Neural cell (in vitro differentiated cells): Measurements from ENCODE around the gene MYO7A. TPM values are rescaled to one million over a fixed set of nuclear protein-coding genes. Genes with fewer than 3 reads are reported as not detected.

ENCODE experiments used
- H2AFZ ChIP-seq: fragments of 200-600, 300-800 bp; sonication (generic), shearing (Covaris generic); 2 replicates; pipeline ENCODE4 v1.6.0; 2014; ENCODE audit warnings: low read depth, mild to moderate bottlenecking, antibody characterized with exemption, low read length, moderate library complexity
- H3F3A ChIP-seq: fragments of 200-600 bp; shearing (Covaris generic); 2 replicates; pipeline ENCODE4 v1.6.1; 2016; ENCODE audit warnings: mild to moderate bottlenecking, moderate library complexity, mixed read lengths, antibody characterized with exemption, low read length; ENCODE audit not compliant: insufficient read depth, poor library complexity, severe bottlenecking
- H3K27ac ChIP-seq: fragments of 200-600, 300-800 bp; sonication (generic), shearing (Covaris generic); 2 replicates; pipeline ENCODE4 v1.5.1; 2014; ENCODE audit warnings: mild to moderate bottlenecking, low read length, moderate library complexity
- H3K27me3 ChIP-seq: fragments of 300-800, 200-600 bp; sonication (generic), shearing (Covaris generic); 2 replicates; pipeline ENCODE4 v1.6.0; 2014; ENCODE audit warnings: mild to moderate bottlenecking, low read depth, low read length, moderate library complexity; ENCODE audit not compliant: insufficient read depth
- H3K36me3 ChIP-seq: fragments of 300-800, 200-600 bp; sonication (generic), shearing (Covaris generic); 2 replicates; pipeline ENCODE4 v1.5.1; 2014; ENCODE audit warnings: mild to moderate bottlenecking, antibody characterized with exemption, low read length, moderate library complexity; ENCODE audit not compliant: insufficient read depth
- H3K4me2 ChIP-seq: fragments of 300-800, 200-600 bp; sonication (generic), shearing (Covaris generic); 2 replicates; pipeline ENCODE4 v1.6.0; 2014; ENCODE audit warnings: mild to moderate bottlenecking, low read length
- H3K4me3 ChIP-seq: fragments of 300-800, 200-600 bp; sonication (generic), shearing (Covaris generic); 2 replicates; pipeline ENCODE4 v1.5.1; 2014; ENCODE audit warnings: mild to moderate bottlenecking, low read length, moderate library complexity
- H3K79me2 ChIP-seq: fragments of 200-600 bp; shearing (Covaris generic); replicated peaks from 2 replicates; pipeline ENCODE4 v1.6.0; 2014; ENCODE audit warnings: mild to moderate bottlenecking, low read length, moderate library complexity; ENCODE audit not compliant: insufficient read depth
- H3K9ac ChIP-seq: fragments of 300-800, 200-600 bp; sonication (generic), shearing (Covaris generic); 2 replicates; pipeline ENCODE4 v1.6.1; 2016; ENCODE audit warnings: mild to moderate bottlenecking, low read length, mixed read lengths
- H3K9me2 ChIP-seq: fragments of 200-600 bp; shearing (Covaris generic); 2 replicates; pipeline ENCODE4 v1.6.1; 2016; ENCODE audit warnings: mild to moderate bottlenecking, low read length, mixed read lengths; ENCODE audit not compliant: insufficient read depth
- H3K9me3 ChIP-seq: fragments of 200-600, 300-800 bp; sonication (generic), shearing (Covaris generic); 2 replicates; pipeline ENCODE4 v1.6.1; 2016; ENCODE audit warnings: mild to moderate bottlenecking, mixed run types, low read length, moderate library complexity, mixed read lengths
- H4K20me1 ChIP-seq: fragments of 200-600 bp; shearing (Covaris generic); 2 replicates; pipeline ENCODE4 v1.6.1; 2016; ENCODE audit warnings: mild to moderate bottlenecking, mixed run types; ENCODE audit not compliant: insufficient read depth
- CTCF ChIP-seq: fragments of 450-650 bp; IDR thresholded peaks from 2 replicates; pipeline ENCODE4 v1.5.1; 2014; ENCODE audit warnings: antibody characterized with exemption, mild to moderate bottlenecking, moderate library complexity; ENCODE audit not compliant: poor library complexity, severe bottlenecking
- EP300 ChIP-seq: fragments of 450-650 bp; conservative IDR thresholded peaks from 2 replicates; pipeline ENCODE4 v1.6.1; 2014; ENCODE audit warnings: antibody characterized with exemption, mild to moderate bottlenecking, moderate library complexity; ENCODE audit not compliant: poor library complexity, severe bottlenecking
- EZH2 ChIP-seq: fragments of 200-600, 300-800 bp; shearing (Covaris generic), sonication (generic); IDR thresholded peaks from 2 replicates; pipeline ENCODE4 v1.6.1; 2014; ENCODE audit warnings: antibody characterized with exemption, low read length, borderline replicate concordance, mild to moderate bottlenecking; ENCODE audit not compliant: insufficient read depth, poor library complexity, severe bottlenecking
- MXI1 ChIP-seq: fragments of 450-650 bp; conservative IDR thresholded peaks from 2 replicates; pipeline ENCODE4 v1.6.1; 2014; ENCODE audit warnings: antibody characterized with exemption, mild to moderate bottlenecking; ENCODE audit not compliant: poor library complexity, severe bottlenecking
- POLR2AphosphoS5 ChIP-seq: IDR thresholded peaks from 2 replicates; pipeline ENCODE4 v1.6.1; 2012
- RAD21 ChIP-seq: fragments of 450-650 bp; conservative IDR thresholded peaks from 2 replicates; pipeline ENCODE4 v1.6.1; 2014; ENCODE audit warnings: antibody characterized with exemption, mild to moderate bottlenecking, moderate library complexity
- REST ChIP-seq: IDR thresholded peaks from 2 replicates; pipeline ENCODE4 v1.6.1; 2012; ENCODE audit warnings: borderline replicate concordance
- SMC3 ChIP-seq: fragments of 450-650 bp; conservative IDR thresholded peaks from 2 replicates; pipeline ENCODE4 v1.6.1; 2014; ENCODE audit warnings: antibody characterized with exemption, mild to moderate bottlenecking, moderate library complexity; ENCODE audit not compliant: poor library complexity
- TAF1 ChIP-seq: IDR thresholded peaks from 2 replicates; pipeline ENCODE4 v1.6.1; 2012; ENCODE audit warnings: low read depth
- polyA plus RNA-seq: library from polyadenylated mRNA; depleted of rRNA; stranded (reverse); fragments of >200 nt; gene quantifications from 2 replicates; pipeline ENCODE4 v1.2.3, GENCODE V29; 2014

MYO7A gene
- polyA plus RNA-seq, 1 donor from 2014 or later: 0.61 TPM

GRCh38 chr11:77125695-77126094 is 2.4 kb upstream of the MYO7A start:
- Histone ChIP-seq H3K4me2 (no peak overlapping the region), H3K4me3 (no peak overlapping the region), H3K9me2 (no peaks in the 10 kb centered on the region), H3K27ac (no peak overlapping the region), H3F3A (no peaks in the 10 kb centered on the region), H4K20me1 (no peaks in the 10 kb centered on the region), H3K27me3 (no peaks in the 10 kb centered on the region), H3K36me3 (no peaks in the 10 kb centered on the region), H3K9me3 (no peaks in the 10 kb centered on the region), H3K79me2 (no peaks in the 10 kb centered on the region), H3K9ac (no peak overlapping the region), H2AFZ (no peak overlapping the region)
- TF ChIP-seq SMC3 (no peak), REST (no peak), CTCF (no peak), TAF1 (no peak), EZH2 (no peak), EP300 (no peak)

- H3K27me3 ChIP-seq: no peaks in the 10 kb centered on the region
- no peak overlapping the region for H3K4me2 ChIP-seq
Measured at GRCh38 chr11:77126156-77126775, 1.8 kb upstream of the MYO7A start.

More at GRCh38 chr11:77126156-77126775, 1.8 kb upstream of the MYO7A start:
- no peaks in the 10 kb centered on the region for H4K20me1 ChIP-seq
- H3K36me3 ChIP-seq: no peaks in the 10 kb centered on the region
- no peak overlapping the region for H2AFZ ChIP-seq
- no peaks in the 10 kb centered on the region for H3K9me3 ChIP-seq
- H3K27ac ChIP-seq: no peak overlapping the region
- H3K9ac ChIP-seq: no peak overlapping the region
- no peaks in the 10 kb centered on the region for H3K9me2 ChIP-seq
- no peak overlapping the region for H3K4me3 ChIP-seq
- H3F3A ChIP-seq: no peaks in the 10 kb centered on the region
- TF ChIP-seq RAD21 (no peak), POLR2AphosphoS5 (no peak), EP300 (no peak), CTCF (no peak), MXI1 (no peak), TAF1 (no peak)
- no peaks in the 10 kb centered on the region for H3K79me2 ChIP-seq
